ENCODE data around the gene NT5C1B.

GRCh38 chr2:18610651-18611050 lies 21.3 kb upstream of the NT5C1B start:
- TF ChIP-seq CTCF (IDR thresholded peaks at IDR 0.05), result no peak
- TF ChIP-seq POLR2A (IDR thresholded peaks at IDR 0.05), result no peak

Measured in testis (tissue), 2 donors.